Vagina (tissue), 2 donors: ENCODE results near the gene OR11H6.

Experiments used
- POLR2A ChIP-seq, 2 donors: fragments of 450-650 bp; IDR thresholded peaks; one replicate each; pipeline ENCODE4 v1.6.1; 2017; ENCODE audit warnings: antibody characterized with exemption in 2 of 2, mild to moderate bottlenecking in 2 of 2, moderate library complexity in 2 of 2
- POLR2AphosphoS5 ChIP-seq, 2 donors: sonication (generic); formaldehyde crosslinking; IDR thresholded peaks; one replicate each; pipeline ENCODE4 v1.9.0; 2017; ENCODE audit warnings: antibody characterized with exemption in 2 of 2, mild to moderate bottlenecking in 2 of 2, low read depth in 1 of 2; ENCODE audit not compliant: insufficient read depth in 1 of 2
- TF ChIP-seq, protein P1 (sequence below), 3 experiments: fragments of 450-650 bp in 2 of 3; fragments of 200-600 bp in 1 of 3; sonication (generic) in 1 of 3; IDR thresholded peaks; one replicate each; pipeline ENCODE4 v1.5.1; 2017 to 2019; ENCODE audit warnings: antibody characterized with exemption in 3 of 3, mild to moderate bottlenecking in 2 of 3, moderate library complexity in 2 of 3

DNA sequence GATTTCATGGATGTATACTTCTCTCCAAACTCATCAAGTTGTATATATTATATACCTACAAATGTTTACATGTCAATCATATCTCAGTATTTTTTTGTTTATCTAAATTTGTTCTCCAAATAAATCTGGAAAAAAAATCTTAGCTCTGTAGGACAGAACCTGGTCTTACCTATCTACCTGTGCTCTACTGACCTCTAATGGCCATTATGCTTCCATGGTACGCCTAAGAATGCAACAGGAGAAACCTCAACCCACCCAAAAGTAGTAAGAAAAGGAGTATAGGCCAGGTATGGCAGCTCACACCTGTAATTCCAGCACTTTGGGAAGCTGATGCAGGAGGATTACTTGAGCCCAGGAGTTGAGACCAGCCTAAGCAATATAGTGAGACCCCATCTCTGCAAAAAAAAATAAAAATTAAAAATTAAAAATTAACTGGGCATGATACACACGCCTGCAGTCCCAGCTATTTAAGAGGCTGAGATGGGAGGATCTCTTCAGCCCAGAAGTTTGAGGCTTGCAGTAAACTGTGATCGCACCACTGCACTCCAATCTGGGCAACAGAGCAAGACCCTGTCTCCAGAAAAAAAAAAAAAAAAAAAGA lies 24.2 kb downstream of the OR11H6 start:
- TF ChIP-seq, protein P1, sequence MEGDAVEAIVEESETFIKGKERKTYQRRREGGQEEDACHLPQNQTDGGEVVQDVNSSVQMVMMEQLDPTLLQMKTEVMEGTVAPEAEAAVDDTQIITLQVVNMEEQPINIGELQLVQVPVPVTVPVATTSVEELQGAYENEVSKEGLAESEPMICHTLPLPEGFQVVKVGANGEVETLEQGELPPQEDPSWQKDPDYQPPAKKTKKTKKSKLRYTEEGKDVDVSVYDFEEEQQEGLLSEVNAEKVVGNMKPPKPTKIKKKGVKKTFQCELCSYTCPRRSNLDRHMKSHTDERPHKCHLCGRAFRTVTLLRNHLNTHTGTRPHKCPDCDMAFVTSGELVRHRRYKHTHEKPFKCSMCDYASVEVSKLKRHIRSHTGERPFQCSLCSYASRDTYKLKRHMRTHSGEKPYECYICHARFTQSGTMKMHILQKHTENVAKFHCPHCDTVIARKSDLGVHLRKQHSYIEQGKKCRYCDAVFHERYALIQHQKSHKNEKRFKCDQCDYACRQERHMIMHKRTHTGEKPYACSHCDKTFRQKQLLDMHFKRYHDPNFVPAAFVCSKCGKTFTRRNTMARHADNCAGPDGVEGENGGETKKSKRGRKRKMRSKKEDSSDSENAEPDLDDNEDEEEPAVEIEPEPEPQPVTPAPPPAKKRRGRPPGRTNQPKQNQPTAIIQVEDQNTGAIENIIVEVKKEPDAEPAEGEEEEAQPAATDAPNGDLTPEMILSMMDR (IDR thresholded peaks at IDR 0.05): no peak
- TF ChIP-seq POLR2A (IDR thresholded peaks at IDR 0.05): no peak
- no peak for TF ChIP-seq POLR2AphosphoS5 (IDR thresholded peaks at IDR 0.05; ENCODE audit: insufficient read depth in 1 of 2, low read depth in 1 of 2)
